DMS114 treated with DMSO at 0.1 percent for 48 hours (cell line): ENCODE data around the gene PRRC2A.
"Not testable (repeated sequence)": the region's sequence is repeated elsewhere in the genome, so short reads cannot be mapped to it uniquely, and the experiment has no call there.

Experiments used
- DNase-seq: peaks from one replicate; lab custom pipeline; 2025; ENCODE audit not compliant: unreplicated experiment; lab: John Stamatoyannopoulos, UW

PRRC2A gene

DNA sequence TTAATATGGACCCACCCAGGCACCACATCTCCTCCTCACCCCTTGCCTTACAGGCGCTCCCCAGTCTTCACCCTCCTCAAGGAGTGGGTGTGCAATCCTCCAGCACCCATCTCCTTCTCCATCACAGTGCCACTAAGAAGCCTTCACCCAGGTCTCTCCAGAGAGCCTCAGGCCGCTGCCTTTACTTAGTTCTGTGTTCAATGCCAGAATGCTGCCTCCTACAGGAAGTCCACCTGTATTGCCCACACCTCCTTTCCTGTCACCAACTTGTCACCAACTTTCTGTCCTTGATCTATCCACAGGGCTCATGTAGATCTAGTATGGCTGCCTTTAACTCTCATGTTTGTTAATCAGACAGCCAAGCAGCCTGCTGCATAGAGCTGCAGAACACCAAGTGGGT is 35.0 kb upstream of the PRRC2A start:
- DNase-seq = no peak

DNA sequence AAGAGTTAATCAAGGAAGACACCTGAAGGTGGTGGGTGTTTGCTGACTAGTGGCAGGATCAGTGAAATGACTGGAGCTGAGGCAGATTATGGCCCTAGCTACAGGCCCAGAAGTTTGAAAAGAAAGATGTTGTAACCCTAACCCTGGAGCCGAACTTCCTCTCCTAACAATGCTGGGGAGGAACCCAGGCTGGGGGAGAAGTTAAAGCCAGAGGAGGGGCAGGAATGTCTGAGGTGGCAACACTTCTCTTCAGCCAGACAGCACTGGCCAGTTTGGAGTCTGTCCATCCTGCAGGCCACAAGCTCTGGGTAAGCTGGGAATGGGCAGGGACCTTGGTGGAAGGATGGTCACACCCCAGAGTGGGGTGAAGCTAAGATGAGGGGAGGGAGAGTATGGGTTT is 34.5 kb upstream of the PRRC2A start, which contains the start of gene LST1:
Gene LST1, plus strand, starts transcription at position 270 of the 400 bp plus-strand sequence. CDS start 1,023 bp downstream, outside the sequence.
- DNase-seq = no peak

DNA sequence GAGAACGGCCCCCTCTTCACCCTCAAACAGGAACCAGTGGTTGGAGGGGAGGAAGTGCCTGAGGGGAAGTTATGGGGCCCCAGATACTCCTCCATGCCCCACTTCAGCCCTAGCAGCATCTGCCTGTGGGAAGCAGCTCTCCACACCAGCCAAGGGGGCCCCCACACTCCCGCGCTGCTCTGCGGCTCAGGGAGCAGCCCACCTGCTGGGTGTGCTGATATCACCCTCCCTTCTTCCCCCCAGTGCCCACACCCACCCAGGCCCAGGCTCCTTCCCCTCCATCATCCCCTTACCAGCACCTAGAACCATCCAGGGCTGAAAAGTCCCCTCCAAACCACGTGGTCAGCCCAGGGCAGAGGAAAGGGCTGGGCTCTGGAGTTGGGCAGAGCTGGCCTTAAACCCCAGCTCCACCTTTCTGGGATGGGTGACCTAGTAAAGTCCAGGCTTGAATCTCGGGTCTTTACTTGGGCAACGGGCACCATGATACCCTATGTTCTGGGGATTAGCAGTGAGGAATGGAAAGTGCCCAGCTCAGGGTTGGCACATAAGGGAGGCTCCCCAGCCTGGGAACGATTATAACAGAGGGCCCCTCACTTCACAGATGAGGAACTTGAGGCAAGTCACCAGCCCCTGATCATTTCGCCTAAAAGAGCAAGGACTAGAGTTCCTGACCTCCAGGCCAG is 33.8 kb upstream of the PRRC2A start:
- DNase-seq = no peak

DNA sequence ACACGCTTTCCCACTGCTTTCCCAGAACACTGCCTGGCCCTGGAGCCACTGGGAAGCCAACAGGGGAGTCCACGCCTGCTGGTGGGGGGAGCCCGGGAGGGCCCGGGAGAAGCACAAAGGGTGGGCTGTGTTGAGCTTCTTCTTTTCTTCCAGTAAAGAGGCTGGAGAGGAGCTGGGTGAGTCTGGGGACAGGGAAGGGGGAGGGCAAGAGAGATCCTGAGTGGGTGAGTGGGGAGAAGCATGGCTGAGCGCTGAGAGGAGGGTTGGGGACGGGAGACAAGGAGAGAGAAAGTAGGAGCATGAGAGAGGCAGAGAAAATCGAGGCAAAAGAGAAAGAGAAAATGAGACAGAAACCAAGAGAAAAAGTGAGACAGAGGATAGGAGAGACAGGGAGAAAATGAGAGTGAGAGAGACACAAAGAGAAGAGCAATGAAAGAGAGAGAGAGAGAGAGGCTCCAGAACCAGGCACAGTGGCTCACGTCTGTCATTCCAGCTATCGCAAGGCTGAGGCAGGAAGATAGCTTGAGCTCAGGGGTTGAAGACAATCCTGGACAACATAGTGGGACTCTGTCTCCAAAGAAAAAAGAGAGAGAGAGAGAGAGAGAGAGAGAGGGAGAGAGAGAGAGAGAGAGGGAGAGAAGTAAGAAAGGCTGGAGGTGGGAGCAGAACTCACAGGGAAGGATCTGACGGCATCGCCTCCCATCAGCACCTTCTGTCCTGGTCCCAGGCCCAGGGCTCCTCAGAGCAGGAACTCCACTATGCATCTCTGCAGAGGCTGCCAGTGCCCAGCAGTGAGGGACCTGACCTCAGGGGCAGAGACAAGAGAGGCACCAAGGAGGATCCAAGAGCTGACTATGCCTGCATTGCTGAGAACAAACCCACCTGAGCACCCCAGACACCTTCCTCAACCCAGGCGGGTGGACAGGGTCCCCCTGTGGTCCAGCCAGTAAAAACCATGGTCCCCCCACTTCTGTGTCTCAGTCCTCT is 32.4 kb upstream of the PRRC2A start:
- no peak for DNase-seq

DNA sequence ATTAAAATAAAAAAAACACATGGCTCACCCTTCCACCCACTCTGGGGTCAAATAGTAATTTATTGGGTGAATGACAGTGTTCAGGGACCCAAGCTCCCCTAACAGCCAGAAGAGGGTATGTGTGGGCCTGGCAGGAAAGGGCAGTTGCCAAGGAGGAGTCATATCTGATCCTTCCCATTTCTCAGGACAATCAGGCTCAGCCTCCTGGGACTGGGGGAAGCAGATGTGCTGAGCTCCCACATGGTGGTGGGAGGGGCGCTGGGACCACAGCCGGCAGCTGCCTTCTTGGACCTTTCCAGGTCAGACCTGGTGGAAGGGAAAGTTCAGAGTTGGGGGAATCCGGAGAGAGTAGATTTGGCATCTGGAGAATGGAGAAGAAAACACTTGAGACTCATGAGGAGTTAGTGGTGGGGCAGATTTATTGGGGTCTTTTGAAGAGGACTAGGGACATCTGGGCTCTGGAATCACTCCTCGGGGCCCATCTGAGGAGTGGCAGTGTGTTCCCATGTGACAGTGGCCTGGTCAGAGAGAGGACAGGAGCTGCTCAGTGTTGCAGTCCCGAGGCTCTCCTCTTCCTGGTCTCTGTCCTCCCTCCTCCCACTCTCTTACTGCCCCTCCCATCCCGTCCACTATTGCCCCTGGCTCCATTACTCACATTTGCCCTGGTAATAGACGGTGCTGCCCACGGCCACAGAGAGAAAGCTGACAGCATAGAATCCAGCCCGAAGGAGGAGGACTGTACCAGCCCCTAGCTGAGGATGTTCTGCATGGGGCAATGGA is 31.5 kb upstream of the PRRC2A start:
- no peak for DNase-seq

DNA sequence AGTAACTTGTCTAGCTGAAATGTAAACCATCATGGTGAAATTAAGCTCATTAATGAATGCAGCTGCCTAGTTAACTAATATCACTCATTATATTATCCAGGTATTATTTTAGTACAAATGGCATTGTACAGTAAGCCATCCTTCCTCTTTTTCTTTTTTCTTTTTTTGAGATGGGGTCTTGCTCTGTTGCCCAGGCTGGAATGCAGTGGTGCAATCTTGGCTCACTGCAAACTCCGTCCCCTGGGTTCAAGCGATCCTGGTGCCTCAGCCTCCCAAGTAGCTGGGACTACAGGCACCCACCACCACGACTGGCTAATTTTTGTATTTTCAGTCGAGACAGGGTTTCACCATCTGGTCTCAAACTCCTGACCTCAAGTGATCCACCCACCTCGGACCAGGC is 29.8 kb upstream of the PRRC2A start:
- DNase-seq = not testable (repeated sequence)

DNA sequence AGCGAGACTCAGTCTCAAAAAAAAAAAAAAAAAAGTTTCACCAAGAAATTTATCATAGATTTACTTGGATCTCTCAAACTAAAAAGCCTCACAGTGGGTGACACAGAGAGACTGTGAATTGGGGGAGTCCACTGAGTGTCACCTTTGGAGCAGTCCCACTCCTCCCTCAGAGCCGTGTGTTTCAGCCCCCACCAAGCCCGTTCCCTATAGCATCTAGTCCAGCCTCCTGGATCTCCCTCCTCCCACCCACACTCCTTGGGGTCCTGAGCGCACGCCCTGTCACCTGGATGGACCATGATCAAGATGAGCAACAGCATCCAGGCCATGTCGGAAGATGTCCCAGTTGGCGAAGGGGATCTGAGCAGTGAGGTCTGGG is 28.1 kb upstream of the PRRC2A start:
- no peak for DNase-seq

DNA sequence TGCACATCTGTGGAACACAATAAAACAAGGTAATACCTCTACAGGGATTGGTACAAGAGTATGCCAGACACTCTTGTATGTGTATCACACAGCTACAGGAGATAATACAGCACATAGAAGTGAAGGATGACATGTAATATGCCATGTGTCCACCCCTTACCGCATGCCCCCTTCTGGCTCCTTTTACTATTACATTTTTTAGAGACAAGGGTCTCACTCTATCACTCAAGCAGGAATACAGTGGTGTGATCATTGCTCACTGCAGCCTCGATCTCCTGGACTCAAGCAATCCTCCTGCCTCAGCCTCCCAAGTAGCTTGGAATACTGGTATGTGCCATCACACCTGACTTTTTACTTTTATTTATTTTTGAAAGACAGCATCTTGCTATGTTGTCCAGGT is 23.5 kb upstream of the PRRC2A start:
- peak; percentile 63 for DNase-seq

DNA sequence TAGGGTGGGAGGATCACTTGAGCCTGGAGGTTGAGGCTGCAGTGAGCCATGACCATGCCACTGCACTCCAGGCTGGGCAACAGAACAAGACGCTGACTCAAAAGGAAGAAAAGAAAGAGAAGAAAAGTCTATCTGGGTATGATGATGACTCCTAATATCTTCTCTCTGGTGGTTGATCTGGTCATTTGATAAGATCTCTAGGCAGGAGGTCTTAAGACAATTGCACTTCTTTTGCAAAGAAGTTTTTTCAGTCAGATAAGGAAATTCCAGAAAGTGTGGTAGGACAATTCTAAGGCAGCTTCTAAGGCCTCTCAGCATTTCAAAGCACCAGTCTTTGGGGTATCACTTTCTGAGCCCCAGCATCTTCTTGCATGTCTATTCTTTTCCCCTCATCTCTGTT is 13.2 kb upstream of the PRRC2A start:
- no peak for DNase-seq

DNA sequence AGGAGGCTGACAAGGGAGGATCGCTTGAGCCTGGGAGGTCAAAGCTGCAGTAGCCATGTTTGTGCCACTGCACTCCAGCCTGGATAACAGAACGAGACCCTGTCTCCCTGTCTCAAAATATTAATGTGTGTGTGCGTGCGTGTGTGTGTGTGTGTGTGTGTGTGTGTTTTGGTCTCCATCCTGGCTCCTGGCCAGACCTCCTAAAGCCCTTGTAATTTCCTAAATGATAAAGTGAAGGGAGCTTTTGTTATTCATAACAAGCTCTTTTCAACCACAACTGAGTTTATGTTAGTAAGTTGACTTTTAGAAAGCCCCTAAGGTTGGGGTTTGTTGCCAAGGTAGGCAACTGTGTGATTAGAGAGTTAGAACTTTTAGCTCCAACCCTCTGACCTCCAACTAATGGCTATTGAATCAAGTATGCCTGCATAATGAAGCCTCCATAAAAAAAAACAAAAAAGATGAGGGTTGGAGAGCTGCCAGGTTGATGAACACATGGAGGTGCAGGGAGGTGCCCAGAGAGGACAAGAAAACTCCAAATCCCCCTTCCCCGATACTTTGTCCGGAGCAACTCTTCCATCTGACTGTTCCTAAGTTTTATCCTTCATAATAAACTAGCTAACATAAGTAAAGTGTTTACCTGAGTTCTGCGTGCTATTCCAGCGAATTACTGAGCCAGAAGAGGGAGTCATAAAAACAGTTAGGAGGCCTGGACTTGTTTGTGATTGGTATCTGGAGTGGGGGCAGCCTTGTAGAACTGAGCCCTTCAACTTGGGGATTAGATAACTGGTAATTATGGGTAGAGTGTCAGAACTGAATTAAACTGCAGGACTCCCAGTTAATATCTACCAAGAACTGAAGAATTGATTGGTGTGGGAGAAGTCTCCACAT is 10.8 kb upstream of the PRRC2A start:
- no peak for DNase-seq

DNA sequence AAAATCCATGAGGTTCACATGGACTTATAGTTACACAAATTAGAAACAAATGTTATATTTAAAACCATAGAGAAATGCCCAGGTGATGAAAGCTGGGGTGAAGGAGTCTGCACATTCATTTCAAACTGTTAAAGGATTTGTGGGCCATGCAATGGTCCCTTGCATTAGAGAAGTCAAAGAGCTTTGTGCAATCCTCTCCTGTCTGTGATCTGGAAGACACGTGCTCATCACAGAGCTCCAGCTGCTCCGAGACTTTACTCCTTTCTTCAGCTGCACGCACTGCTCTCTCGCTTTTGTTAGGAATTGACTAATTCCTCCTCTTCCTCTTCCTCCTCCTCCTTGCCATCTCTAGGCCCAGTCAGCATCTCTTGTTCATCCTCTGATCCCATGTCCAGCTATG is 9.5 kb upstream of the PRRC2A start:
- DNase-seq = no peak

DNA sequence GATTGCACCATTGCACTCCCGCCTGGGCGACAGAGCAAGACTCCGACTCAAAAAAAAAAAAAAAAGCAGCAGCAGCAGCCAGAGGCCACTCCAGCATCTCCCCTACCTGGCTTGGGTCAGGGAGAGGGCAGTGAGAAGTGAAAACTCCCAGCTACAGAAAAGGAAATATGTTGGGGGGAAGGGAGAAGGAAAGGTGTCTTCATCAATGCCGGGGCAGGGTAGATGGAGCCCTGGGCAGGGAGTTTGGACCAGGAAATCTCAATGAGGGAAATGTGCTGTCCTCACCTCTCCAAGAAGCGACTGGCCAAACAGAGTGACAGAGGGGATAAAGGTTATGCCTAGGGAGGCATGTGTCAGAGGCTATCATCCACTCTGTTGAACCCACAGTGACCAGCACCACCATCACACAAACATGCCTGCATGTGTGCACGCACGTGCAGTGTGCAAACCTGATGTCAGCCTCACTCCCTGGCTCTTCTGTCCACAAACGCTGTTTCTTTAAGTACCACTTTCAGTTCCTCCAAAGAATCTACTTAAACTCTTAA is 6.4 kb upstream of the PRRC2A start:
- DNase-seq = no peak

DNA sequence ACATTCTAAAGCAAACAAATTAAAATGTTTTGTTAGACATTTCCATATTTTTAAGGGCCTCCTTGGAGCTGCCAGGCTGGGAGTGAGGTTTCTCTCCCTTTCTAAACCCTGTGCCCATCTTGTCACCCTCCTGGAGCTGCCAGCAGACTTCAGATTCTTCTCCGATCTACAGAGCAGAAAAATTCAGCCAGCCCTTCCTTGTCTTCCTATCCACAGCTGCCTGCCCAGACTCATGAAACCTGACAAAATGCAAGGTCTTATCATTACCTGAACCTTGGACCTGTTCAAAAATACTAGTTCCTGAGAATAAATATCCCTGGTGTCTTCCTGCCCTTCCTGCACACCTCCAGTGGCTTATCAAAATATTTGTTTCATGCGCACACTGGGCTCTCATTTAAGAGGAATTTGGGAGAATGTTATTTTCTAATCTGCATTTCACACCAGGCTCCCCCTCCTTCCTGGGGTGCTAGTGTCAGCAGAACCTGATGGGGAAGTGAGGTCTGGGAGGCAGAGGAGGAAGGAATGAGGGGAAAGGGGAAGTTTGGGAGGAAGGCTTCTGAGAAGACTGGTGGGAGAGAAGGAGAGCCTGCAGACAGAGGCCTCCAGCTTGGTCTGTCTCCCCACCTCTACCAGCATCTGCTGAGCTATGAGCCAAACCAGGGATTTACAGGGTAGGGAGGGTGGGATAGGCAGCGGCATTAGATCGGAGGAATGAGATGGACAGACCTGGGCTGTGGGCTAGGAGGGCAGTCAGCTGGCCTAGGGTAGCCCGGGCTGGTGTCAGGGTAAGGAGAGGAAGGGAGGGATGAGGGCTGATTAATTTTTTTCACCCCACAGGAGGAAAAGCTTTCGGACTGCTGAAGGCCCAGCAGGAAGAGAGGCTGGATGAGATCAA is 5.6 kb upstream of the PRRC2A start, which contains the start of gene AIF1:
Gene AIF1, plus strand, starts transcription at position 551 of the 895 bp plus-strand sequence. Its CDS starts 96 bp downstream, at position 647.
- DNase-seq = no peak

DNA sequence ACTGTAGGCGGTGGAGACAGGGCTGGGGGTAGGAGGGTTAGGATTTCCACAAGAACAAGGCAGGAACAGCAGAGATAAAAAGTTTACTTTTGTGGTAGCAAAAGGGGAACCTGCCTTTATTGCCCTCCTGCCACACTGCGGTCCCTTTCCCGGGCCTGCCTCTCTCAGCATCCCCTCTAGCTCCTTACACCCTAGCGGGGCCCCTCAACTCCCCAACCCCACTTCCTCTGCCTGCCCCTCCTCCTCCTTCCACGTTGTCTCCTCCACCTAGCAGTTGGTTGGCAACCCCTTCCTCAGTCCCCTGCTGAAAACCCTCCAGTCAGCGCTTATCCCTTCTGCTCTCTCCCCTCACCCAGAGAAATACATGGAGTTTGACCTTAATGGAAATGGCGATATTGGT is 4.8 kb upstream of the PRRC2A start:
- DNase-seq = no peak

DNA sequence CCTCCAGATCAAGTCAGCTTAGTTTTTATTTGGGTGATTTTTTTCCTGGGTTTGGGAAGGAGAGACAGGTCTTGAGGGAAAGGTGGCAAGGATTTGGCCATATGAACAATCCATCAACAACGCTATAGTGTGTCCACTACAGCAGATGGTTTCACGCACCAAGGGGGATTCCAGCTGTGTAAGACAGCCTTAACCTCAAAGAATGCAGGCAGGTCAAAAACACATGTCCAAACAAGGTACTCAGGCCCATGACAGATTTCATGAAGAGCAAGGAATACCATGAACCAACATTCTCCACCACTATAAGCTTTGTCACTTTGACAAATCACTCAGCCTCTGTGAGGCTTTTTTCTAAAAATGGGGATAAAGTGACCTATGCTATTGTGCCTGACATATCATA is 3.5 kb upstream of the PRRC2A start:
- no peak for DNase-seq

DNA sequence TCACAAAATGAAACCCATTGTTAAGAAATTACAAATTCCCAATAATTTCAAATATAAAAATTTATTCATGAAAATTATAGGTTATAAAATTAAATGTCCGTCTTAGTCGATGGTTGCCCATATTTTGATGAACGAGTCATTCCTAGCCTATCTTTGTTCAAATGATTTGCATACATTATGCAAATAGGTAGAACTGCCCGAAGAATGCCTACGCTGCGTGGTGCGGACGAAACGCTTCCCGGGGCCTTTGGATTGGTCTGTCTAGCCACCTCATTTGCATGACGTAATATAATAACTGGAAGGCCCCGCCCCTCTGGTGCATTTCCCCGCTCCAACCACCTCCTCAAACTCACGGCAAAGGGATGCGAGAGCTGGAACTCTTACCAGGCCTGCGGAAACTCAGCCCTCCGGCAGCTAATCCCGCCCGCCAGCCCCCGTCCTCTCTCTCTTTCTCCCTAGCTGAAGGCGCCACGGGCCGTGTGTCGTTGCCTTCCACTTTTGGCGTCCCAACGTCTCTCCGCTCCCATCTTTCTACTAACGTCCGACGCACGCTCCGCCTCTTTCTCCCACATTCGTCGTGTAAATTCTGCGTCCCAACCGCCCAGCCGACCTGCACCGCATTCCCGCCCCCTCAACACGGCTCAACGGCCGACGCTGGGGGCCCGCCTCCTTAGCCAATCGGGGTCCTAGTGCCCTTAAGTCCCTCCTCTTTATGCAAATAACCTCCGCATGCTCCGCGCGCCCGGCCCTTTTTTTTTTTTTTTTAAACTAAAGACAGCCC is 520 bp upstream of the PRRC2A start:
- peak; percentile 99 for DNase-seq

DNA sequence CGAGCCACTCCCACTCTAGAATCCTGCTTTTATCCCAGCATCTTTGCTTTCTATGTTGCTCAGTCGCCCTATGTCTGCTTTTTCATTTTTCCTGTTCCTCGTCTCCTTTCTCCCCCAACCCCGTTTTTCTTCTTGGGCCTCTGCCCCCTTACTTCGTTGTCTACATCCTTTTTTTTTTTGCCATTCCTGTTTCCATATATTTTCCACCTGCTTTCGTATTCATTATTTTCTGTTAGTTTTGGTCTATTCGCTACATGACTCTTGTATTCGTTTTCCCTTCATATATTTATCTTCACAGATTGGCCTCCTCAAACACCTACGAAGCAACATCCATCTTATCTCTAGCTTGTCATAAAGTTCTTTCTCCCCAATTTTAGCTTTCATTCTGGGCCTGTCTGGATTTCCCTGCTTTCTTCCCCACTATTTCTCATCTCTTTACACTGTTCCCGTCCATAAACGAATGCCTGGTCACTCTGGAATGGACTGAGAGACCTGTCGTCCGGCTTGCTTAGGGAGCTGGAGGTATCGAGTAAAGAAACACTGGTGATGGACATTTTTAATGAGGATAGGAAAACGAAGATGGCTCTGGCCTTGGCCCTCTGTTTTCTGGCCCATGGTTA is 915 bp downstream of the PRRC2A start:
- DNase-seq = no peak

DNA sequence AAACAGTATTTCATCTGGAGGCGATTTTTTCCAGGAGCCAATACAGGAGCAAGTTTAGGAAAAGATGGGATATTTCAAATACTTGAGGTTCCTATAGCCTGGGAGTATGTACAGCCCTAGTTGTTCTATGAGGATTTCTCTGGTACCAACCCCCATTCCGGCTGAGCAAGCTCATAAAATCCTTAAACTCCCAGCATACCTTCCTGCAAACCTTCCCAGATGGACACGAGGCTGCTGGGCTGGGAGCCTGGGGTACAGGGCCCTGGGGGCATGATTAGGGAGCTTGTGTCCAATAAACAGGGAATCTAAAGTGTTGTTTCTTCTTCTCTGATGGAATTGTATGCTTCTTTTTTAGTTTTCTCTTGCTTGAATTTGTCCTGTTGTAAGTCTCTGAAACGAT is 1.5 kb downstream of the PRRC2A start:
- DNase-seq = no peak
